HG03571 (cell line): ENCODE measurements around the gene INF2.
A peak's percentile ranks its signal among the peaks of the same experiment; 100 is the strongest.

ENCODE experiments used
- ATAC-seq: cut with Tn5 transposase; IDR thresholded peaks from one replicate; pipeline ENCODE4 v1.9.1; 2021; ENCODE audit not compliant: unreplicated experiment

INF2 gene

GRCh38 chr14:104767634-104767918 lies 78.2 kb downstream of the INF2 start:
- no peak for ATAC-seq

GRCh38 chr14:104768437-104769323 lies 79.3 kb downstream of the INF2 start:
- ATAC-seq = peak; percentile 69

- no peak for ATAC-seq
Observed at GRCh38 chr14:104769324-104770071, 80.1 kb downstream of the INF2 start.

- no peak for ATAC-seq
Observed at GRCh38 chr14:104770072-104770579, 80.7 kb downstream of the INF2 start.

GRCh38 chr14:104770851-104771272 lies 81.4 kb downstream of the INF2 start:
- no peak for ATAC-seq

- no peak for ATAC-seq
Observed at GRCh38 chr14:104771374-104771773, 82.0 kb downstream of the INF2 start.
